Adrenal gland (tissue), 5 donors: ENCODE results near the gene EIF4G3.

Experiments used
- CTCF ChIP-seq, 6 experiments: fragments of 450-650 bp in 4 of 6; fragments of 200-600 bp in 2 of 6; sonication (generic) in 1 of 6; IDR thresholded peaks; 1 replicate in 5 of 6; 2 replicates in 1 of 6; pipeline versions ENCODE4 v1.5.1 to v1.8.0; 2016 to 2021; ENCODE audit warnings: antibody characterized with exemption in 6 of 6, mild to moderate bottlenecking in 2 of 6, moderate library complexity in 1 of 6
- POLR2A ChIP-seq, 2 donors: fragments of 450-650 bp; IDR thresholded peaks; one replicate each; pipeline ENCODE4 v1.6.1; 2017; ENCODE audit warnings: antibody characterized with exemption in 2 of 2, mild to moderate bottlenecking in 2 of 2, moderate library complexity in 1 of 2
- donor health status: DM: no; HTN: no; CAD: no.

GRCh38 chr1:20921285-20921684, 255.4 kb downstream of the EIF4G3 start:
- TF ChIP-seq POLR2A (IDR thresholded peaks at IDR 0.05) (no peak), CTCF (IDR thresholded peaks at IDR 0.05) (no peak)
